ENCODE data around the gene ZNF385C. TPM values are rescaled to one million over a fixed set of nuclear protein-coding genes. Genes with fewer than 3 reads are reported as not detected.

ZNF385C gene
- total RNA-seq, 2 donors from 2014 or later = 1.3 TPM; not detected in 1

DNA sequence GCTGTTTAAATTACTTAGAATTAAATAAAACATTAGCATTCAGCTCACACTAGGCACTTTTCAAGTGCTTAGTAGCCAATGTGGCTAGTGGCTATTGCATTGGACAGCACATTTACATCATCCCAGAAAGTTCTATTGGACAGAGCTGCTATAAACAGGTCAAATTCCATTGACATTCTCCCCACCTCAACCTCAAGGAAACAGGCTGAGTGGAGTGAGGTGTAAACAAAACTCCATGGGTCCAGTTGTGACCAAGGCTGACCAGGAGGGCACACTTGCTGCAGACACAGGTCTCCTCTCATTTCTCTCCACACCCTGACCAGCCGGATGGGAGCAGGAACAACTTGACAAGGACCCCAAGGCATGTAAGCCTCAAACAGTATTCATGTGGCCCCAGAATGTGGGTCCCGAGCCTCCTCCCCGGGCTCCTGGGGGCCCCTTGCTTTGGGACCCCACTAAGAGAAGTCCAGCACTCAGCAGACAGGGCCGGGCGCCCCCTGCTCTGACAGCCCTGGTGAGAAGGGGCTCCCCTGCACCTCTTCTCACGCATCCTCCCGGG lies 48.4 kb downstream of the ZNF385C start:
- H3K9me3 ChIP-seq = no peaks in the 10 kb centered on the region
- TF ChIP-seq, protein P1, sequence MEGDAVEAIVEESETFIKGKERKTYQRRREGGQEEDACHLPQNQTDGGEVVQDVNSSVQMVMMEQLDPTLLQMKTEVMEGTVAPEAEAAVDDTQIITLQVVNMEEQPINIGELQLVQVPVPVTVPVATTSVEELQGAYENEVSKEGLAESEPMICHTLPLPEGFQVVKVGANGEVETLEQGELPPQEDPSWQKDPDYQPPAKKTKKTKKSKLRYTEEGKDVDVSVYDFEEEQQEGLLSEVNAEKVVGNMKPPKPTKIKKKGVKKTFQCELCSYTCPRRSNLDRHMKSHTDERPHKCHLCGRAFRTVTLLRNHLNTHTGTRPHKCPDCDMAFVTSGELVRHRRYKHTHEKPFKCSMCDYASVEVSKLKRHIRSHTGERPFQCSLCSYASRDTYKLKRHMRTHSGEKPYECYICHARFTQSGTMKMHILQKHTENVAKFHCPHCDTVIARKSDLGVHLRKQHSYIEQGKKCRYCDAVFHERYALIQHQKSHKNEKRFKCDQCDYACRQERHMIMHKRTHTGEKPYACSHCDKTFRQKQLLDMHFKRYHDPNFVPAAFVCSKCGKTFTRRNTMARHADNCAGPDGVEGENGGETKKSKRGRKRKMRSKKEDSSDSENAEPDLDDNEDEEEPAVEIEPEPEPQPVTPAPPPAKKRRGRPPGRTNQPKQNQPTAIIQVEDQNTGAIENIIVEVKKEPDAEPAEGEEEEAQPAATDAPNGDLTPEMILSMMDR (IDR thresholded peaks at IDR 0.05) = peak in 1 of 7 experiments; percentile 3
- peak in 1 of 3 donors; percentile 36 for TF ChIP-seq POLR2A (IDR thresholded peaks at IDR 0.05)
- no peaks in the 10 kb centered on the region for H3K27me3 ChIP-seq
- no peaks in the 10 kb centered on the region for H3K36me3 ChIP-seq (replicated peaks in 1 of 2; ENCODE audit: insufficient read depth in 1 of 2, low read depth in 2 of 2)
- ATAC-seq = peak; percentile 43
- peak overlapping the region; percentile 62 to 76 (median 71) for H3K27ac ChIP-seq
- intact Hi-C loops (cut with DNase I) = no loop called here
- no peak for DNase-seq
- H3K4me3 ChIP-seq = peak overlapping the region; percentile 8 to 42
- H3K4me1 ChIP-seq = peaks cover 23% of the 10 kb centered on the region
- WGBS, 2 donors = 0 to 3% methylated on average over 1 to 6 of the region's 7 CpGs

DNA sequence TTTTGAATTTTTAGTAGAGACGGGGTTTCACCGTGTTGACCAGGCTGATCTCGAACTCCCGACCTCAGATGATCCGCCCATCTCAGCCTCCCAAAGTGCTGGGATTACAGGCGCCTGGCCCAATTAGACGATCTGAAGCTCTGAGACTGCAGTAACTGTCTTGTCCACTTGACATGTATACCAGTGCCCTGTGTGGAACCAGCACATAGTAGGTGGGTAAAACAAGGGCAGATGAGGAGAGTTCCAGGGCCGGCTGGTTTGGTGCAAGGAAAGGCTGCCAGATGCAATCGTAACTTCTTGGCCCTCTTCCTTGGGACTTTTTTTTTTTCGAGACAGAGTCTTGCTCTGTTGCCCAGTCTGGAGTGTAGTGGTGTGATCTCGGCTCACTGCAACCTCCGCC lies 50.9 kb downstream of the ZNF385C start:
- intact Hi-C loops (cut with DNase I) = no loop called here

DNA sequence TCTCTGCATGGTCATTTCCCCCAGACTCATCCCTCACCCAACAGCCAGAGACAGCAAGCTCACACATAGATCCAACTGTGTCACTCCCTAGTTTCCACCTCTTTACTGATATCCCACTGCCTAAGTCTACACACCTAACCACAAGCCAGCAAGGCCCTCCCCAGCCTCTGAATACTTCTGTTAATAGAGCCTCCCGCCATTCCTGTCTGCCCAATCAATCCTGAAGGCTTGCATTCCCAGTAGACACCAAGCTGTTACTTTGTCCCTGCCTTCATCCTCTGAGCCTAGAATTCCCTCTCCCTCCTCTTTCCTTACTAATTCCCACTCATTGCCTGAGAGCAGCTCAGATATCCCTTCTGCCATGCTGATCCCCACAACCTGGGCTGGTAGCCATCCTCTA lies 52.6 kb downstream of the ZNF385C start:
- no peak overlapping the region for H3K27ac ChIP-seq
- H3K4me3 ChIP-seq = no peak overlapping the region
- no peaks in the 10 kb centered on the region for H3K9me3 ChIP-seq
- DNase-seq (no peak), ATAC-seq (no peak)
- intact Hi-C loops (cut with DNase I) = no loop called here
- H3K4me1 ChIP-seq = peaks cover 32% of the 10 kb centered on the region
- TF ChIP-seq POLR2A (IDR thresholded peaks at IDR 0.05) = no peak
- TF ChIP-seq, protein P1 (IDR thresholded peaks at IDR 0.05) = no peak
- H3K36me3 ChIP-seq (replicated peaks in 1 of 2; ENCODE audit: insufficient read depth in 1 of 2, low read depth in 2 of 2) = no peaks in the 10 kb centered on the region
- WGBS, 2 donors = 96 to 100% methylated on average over 1 of the region's 1 CpG
- no peaks in the 10 kb centered on the region for H3K27me3 ChIP-seq

More for the DNA sequence above, 50.9 kb downstream of the ZNF385C start:
- ATAC-seq (no peak), DNase-seq (no peak)
- Histone ChIP-seq H3K27me3 (no peaks in the 10 kb centered on the region), H3K9me3 (no peaks in the 10 kb centered on the region), H3K4me1 (peaks cover 34% of the 10 kb centered on the region), H3K27ac (no peak overlapping the region), H3K36me3 (replicated peaks in 1 of 2; ENCODE audit: insufficient read depth in 1 of 2, low read depth in 2 of 2) (no peaks in the 10 kb centered on the region), H3K4me3 (no peak overlapping the region)
- no peak for TF ChIP-seq POLR2A (IDR thresholded peaks at IDR 0.05)
- TF ChIP-seq, protein P1 (IDR thresholded peaks at IDR 0.05) = no peak
- WGBS, 2 donors = 87% methylated on average over 12 of the region's 12 CpGs

DNA sequence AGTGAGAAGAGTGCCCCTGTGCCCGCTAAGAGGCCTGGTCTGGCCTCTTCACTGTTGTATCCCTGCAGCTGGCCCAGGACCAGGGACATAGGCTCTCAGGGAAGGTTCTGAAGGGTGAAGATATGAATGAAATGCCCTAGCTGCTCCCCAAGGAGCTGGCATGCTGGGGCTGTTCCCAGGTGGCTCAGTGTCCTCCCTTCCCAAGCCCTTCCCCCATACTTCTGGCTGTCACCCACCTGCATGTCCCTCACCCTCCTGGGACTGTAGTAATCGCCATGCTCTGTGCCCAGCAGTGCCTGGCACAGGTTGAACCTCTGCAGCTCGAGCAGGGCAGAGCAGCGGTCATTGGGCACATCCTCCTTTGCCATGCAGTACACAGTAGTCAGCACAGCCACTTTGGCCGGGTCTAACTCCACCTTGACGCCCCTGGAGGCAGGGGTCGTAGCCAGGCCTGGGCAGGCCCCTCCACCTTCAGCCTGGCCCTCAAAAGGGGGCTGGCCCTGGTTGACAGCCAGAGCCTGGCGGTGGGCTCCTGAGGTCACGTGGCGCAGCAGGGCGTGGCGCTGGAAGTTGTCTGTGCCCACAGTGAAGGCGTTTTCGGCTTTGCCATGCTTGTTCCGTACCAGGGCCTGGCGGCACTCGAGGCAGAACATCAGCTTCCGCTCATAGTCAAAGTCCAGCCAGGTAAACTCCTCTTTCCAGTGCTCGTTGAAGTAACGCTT lies 55.5 kb downstream of the ZNF385C start:
- Histone ChIP-seq H3K27me3 (no peaks in the 10 kb centered on the region), H3K4me1 (peaks cover 15% of the 10 kb centered on the region), H3K27ac (peak overlapping the region in 2 of 4 donors; percentile 3 to 37), H3K36me3 (replicated peaks in 1 of 2; ENCODE audit: insufficient read depth in 1 of 2, low read depth in 2 of 2) (no peaks in the 10 kb centered on the region), H3K9me3 (no peaks in the 10 kb centered on the region), H3K4me3 (no peak overlapping the region)
- 81 to 86% methylated on average over 14 to 20 of the region's 20 CpGs for WGBS, 2 donors
- DNase-seq = peak; percentile 69 to 86 (median 83)
- intact Hi-C loops (cut with DNase I) = no loop called here
- peak; percentile 90 for ATAC-seq
- TF ChIP-seq POLR2A (IDR thresholded peaks at IDR 0.05) = no peak
- TF ChIP-seq, protein P1 (IDR thresholded peaks at IDR 0.05) = no peak

Measured in body of pancreas (tissue), 4 donors.